ENCODE measurements around the gene ZMIZ1.

The ZMIZ1 gene

DNA sequence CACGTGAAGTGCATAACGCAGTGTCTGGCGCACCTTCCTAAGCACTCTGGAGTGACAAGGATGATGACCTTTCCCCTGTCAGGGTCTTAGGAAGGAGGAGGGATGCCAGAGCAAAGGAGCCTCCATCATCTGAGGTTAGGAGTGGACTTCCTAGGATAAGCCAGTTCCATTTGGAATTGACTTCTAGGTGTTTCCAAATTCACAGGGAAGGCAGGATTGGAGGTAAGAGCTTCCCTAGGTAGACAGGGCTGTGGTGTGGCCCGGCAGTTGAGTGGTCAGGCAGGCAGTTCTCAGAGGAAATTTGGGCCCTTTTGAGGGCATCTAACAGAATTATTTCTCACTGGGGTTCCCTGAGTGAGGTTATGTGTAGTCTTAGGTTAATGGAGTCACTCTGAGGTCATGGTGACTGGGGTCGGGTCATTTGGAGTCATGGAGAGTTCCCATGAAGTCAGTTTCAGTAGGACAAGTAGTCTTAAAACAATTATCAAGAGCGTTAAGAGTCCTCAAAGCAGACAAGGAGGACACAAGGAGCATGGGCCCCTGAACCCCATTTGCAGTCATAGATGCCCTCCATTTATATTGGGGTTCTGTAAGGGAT lies 286.8 kb downstream of the ZMIZ1 start:
- DNase-seq: no peak
- Histone ChIP-seq H3K79me1 (ENCODE audit: low read length) (no peaks in the 10 kb centered on the region), H3K23ac (ENCODE audit: low read length) (no peak overlapping the region), H3K4me2 (ENCODE audit: low read length) (no peak overlapping the region), H2BK15ac (replicated peaks; ENCODE audit: low read depth) (no peak overlapping the region), H3K27me3 (ENCODE audit: insufficient read depth, low read length, poor library complexity) (no peaks in the 10 kb centered on the region), H3K9ac (ENCODE audit: low read length) (no peak overlapping the region), H3K79me2 (ENCODE audit: control insufficient read depth, insufficient read depth, low read length) (no peaks in the 10 kb centered on the region), H3K56ac (ENCODE audit: low read length) (no peak overlapping the region), H3K18ac (ENCODE audit: low read length) (no peak overlapping the region), H3K4ac (ENCODE audit: low read depth, low read length) (no peak overlapping the region), H2AK5ac (ENCODE audit: low read length) (no peak overlapping the region), H3K4me1 (ENCODE audit: control insufficient read depth, low read depth, low read length) (no peaks in the 10 kb centered on the region), H3K27ac (ENCODE audit: low read depth, low read length) (no peak overlapping the region), H4K8ac (ENCODE audit: low read depth, low read length) (no peak overlapping the region), H2BK120ac (ENCODE audit: low read depth, low read length) (no peak overlapping the region), H2BK5ac (ENCODE audit: low read length) (no peak overlapping the region), H4K5ac (ENCODE audit: low read length) (no peak overlapping the region), H3K36me3 (ENCODE audit: control insufficient read depth, insufficient read depth, low read length) (peaks cover 9% of the 10 kb centered on the region), H3K4me3 (ENCODE audit: low read length) (no peak overlapping the region)
- no CpG with 5 or more reads among the region's 6 CpGs for WGBS (ENCODE audit: extremely low coverage, insufficient coverage, low lambda C conversion rate)

DNA sequence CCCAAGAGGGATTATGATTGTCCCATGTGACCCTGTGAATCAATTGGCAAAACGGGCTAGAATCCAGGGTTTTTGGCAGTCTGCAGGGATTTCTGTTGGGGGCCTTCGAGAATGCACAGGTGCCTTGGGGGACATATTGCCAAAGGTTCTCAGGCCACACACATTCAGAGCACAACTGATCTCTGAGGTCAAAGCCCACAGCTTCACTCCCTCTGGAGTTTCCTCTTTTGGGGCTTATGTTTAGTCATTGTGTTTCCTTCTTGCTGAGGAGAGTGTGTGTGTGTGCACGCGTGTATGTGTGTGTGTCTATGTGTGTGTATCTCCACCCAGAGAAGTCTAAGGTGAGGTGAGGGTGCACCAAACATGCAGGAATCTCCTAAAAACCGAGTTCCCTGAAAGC lies 287.3 kb downstream of the ZMIZ1 start:
- H3K4me1 ChIP-seq (ENCODE audit: control insufficient read depth, low read depth, low read length): no peaks in the 10 kb centered on the region
- no peak overlapping the region for H3K27ac ChIP-seq (ENCODE audit: low read depth, low read length)
- H2AK5ac ChIP-seq (ENCODE audit: low read length): no peak overlapping the region
- H3K56ac ChIP-seq (ENCODE audit: low read length): no peak overlapping the region
- no peak overlapping the region for H2BK15ac ChIP-seq (replicated peaks; ENCODE audit: low read depth)
- no peaks in the 10 kb centered on the region for H3K79me2 ChIP-seq (ENCODE audit: control insufficient read depth, insufficient read depth, low read length)
- H3K4me2 ChIP-seq (ENCODE audit: low read length): no peak overlapping the region
- H2BK120ac ChIP-seq (ENCODE audit: low read depth, low read length): no peak overlapping the region
- H3K79me1 ChIP-seq (ENCODE audit: low read length): no peaks in the 10 kb centered on the region
- H2BK5ac ChIP-seq (ENCODE audit: low read length): no peak overlapping the region
- no peak overlapping the region for H3K4me3 ChIP-seq (ENCODE audit: low read length)
- no peak for DNase-seq
- H3K36me3 ChIP-seq (ENCODE audit: control insufficient read depth, insufficient read depth, low read length): peaks cover 9% of the 10 kb centered on the region
- no peak overlapping the region for H3K23ac ChIP-seq (ENCODE audit: low read length)
- no peak overlapping the region for H3K9ac ChIP-seq (ENCODE audit: low read length)
- no CpG with 5 or more reads among the region's 5 CpGs for WGBS (ENCODE audit: extremely low coverage, insufficient coverage, low lambda C conversion rate)
- H3K4ac ChIP-seq (ENCODE audit: low read depth, low read length): no peak overlapping the region
- H4K8ac ChIP-seq (ENCODE audit: low read depth, low read length): no peak overlapping the region
- H3K27me3 ChIP-seq (ENCODE audit: insufficient read depth, low read length, poor library complexity): no peaks in the 10 kb centered on the region
- no peak overlapping the region for H3K18ac ChIP-seq (ENCODE audit: low read length)
- H4K5ac ChIP-seq (ENCODE audit: low read length): no peak overlapping the region

DNA sequence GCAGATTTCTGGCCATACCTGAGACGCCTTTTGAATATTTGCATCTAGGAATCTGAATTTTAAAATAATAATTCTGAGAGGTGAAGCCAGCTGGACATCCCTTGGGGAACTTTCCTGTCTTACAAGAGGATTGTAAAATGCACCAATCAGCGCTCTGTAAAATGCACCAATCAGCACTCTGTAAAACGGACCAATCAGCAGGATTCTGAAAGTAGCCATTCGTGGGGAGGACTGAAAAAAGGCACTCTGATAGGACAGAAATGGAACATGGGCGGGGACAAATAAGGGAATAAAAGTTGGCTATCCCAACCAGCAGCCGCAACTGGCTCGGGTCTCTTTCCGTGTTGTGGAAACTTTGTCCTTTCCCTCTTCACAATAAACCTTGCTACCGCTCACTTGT lies 288.4 kb downstream of the ZMIZ1 start:
- H2BK120ac ChIP-seq (ENCODE audit: low read depth, low read length): no peak overlapping the region
- H3K18ac ChIP-seq (ENCODE audit: low read length): no peak overlapping the region
- peaks cover 7% of the 10 kb centered on the region for H3K36me3 ChIP-seq (ENCODE audit: control insufficient read depth, insufficient read depth, low read length)
- H3K27me3 ChIP-seq (ENCODE audit: insufficient read depth, low read length, poor library complexity): no peaks in the 10 kb centered on the region
- H3K79me1 ChIP-seq (ENCODE audit: low read length): no peaks in the 10 kb centered on the region
- no peak overlapping the region for H4K5ac ChIP-seq (ENCODE audit: low read length)
- no peak overlapping the region for H3K23ac ChIP-seq (ENCODE audit: low read length)
- H3K4ac ChIP-seq (ENCODE audit: low read depth, low read length): no peak overlapping the region
- no peak overlapping the region for H3K9ac ChIP-seq (ENCODE audit: low read length)
- H3K79me2 ChIP-seq (ENCODE audit: control insufficient read depth, insufficient read depth, low read length): no peaks in the 10 kb centered on the region
- H2BK5ac ChIP-seq (ENCODE audit: low read length): no peak overlapping the region
- DNase-seq: peak; percentile 14
- no peak overlapping the region for H3K56ac ChIP-seq (ENCODE audit: low read length)
- no peak overlapping the region for H3K4me3 ChIP-seq (ENCODE audit: low read length)
- no peak overlapping the region for H3K27ac ChIP-seq (ENCODE audit: low read depth, low read length)
- H2AK5ac ChIP-seq (ENCODE audit: low read length): no peak overlapping the region
- no peak overlapping the region for H3K4me2 ChIP-seq (ENCODE audit: low read length)
- no peak overlapping the region for H4K8ac ChIP-seq (ENCODE audit: low read depth, low read length)
- whole genome bisulfite sequencing (ENCODE audit: extremely low coverage, insufficient coverage, low lambda C conversion rate): no CpG with 5 or more reads among the region's 9 CpGs
- no peaks in the 10 kb centered on the region for H3K4me1 ChIP-seq (ENCODE audit: control insufficient read depth, low read depth, low read length)
- H2BK15ac ChIP-seq (replicated peaks; ENCODE audit: low read depth): no peak overlapping the region

DNA sequence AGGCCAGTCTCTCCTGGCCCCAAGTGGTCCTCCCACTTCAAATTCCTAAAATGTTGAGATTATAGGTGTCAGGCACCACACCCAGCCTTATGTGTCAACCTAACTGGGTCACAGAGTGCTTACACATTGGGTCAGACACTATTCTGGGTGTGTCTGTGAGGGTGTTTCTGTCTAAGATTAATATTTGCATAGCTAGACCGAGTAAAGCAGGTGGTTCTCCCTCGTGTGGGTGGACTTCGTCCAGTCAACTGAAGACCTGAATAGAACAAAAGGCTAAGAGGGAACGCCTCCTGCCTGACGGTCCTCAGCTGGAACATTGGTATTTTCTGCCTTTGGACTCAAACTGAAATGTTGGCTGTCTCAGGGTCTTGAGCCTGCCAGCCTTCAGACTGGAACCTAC lies 290.0 kb downstream of the ZMIZ1 start:
- Histone ChIP-seq H3K27ac (ENCODE audit: low read depth, low read length) (no peak overlapping the region), H2BK15ac (replicated peaks; ENCODE audit: low read depth) (no peak overlapping the region), H3K23ac (ENCODE audit: low read length) (no peak overlapping the region), H3K4me1 (ENCODE audit: control insufficient read depth, low read depth, low read length) (no peaks in the 10 kb centered on the region), H3K18ac (ENCODE audit: low read length) (no peak overlapping the region), H4K8ac (ENCODE audit: low read depth, low read length) (no peak overlapping the region), H3K4me3 (ENCODE audit: low read length) (no peak overlapping the region), H3K36me3 (ENCODE audit: control insufficient read depth, insufficient read depth, low read length) (peaks cover under 1% of the 10 kb centered on the region), H3K4me2 (ENCODE audit: low read length) (no peak overlapping the region), H3K56ac (ENCODE audit: low read length) (no peak overlapping the region), H3K79me2 (ENCODE audit: control insufficient read depth, insufficient read depth, low read length) (no peaks in the 10 kb centered on the region), H3K9ac (ENCODE audit: low read length) (no peak overlapping the region), H4K5ac (ENCODE audit: low read length) (no peak overlapping the region), H3K79me1 (ENCODE audit: low read length) (no peaks in the 10 kb centered on the region), H2AK5ac (ENCODE audit: low read length) (no peak overlapping the region), H3K27me3 (ENCODE audit: insufficient read depth, low read length, poor library complexity) (no peaks in the 10 kb centered on the region), H3K4ac (ENCODE audit: low read depth, low read length) (no peak overlapping the region), H2BK5ac (ENCODE audit: low read length) (no peak overlapping the region), H2BK120ac (ENCODE audit: low read depth, low read length) (no peak overlapping the region)
- WGBS (ENCODE audit: extremely low coverage, insufficient coverage, low lambda C conversion rate): no CpG with 5 or more reads among the region's 5 CpGs
- no peak for DNase-seq

DNA sequence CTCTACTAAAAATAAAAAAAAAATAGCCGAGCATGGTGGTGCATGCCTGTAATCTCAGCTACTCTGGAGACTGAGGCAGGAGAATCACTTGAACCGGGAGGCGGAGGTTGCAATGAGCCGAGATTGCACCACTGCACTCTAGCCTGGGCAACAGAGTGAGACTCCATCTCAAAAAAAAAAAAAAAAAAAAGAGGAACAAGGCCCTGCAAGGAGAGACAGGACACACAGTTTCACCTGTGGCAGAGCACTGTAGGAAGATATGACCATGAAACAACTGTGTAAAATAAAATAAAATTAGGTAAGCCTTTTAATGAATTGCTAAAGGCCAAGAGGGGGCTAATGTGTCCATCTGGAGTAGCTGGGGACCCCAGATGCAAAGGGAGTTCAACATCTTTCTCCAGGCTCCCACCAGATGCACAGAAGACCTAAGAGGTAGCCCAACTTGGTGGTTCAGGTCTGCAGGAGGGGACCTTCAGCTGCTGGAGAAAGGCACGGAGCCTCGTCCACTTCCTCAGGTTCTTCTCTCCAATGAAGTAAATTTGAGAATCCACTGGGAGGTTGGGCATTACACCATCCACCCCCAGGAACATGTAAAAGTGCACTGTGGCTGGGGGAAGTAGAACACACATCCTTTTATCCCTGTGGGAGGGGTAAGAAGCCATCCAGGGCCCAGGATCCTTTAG lies 291.2 kb downstream of the ZMIZ1 start:
- Histone ChIP-seq H3K4me1 (ENCODE audit: control insufficient read depth, low read depth, low read length) (no peaks in the 10 kb centered on the region), H3K23ac (ENCODE audit: low read length) (no peak overlapping the region), H2BK15ac (replicated peaks; ENCODE audit: low read depth) (no peak overlapping the region), H3K4ac (ENCODE audit: low read depth, low read length) (no peak overlapping the region), H3K27me3 (ENCODE audit: insufficient read depth, low read length, poor library complexity) (no peaks in the 10 kb centered on the region), H2AK5ac (ENCODE audit: low read length) (no peak overlapping the region), H3K18ac (ENCODE audit: low read length) (no peak overlapping the region), H2BK5ac (ENCODE audit: low read length) (no peak overlapping the region), H3K27ac (ENCODE audit: low read depth, low read length) (no peak overlapping the region), H3K4me3 (ENCODE audit: low read length) (no peak overlapping the region), H4K8ac (ENCODE audit: low read depth, low read length) (no peak overlapping the region), H2BK120ac (ENCODE audit: low read depth, low read length) (no peak overlapping the region), H3K4me2 (ENCODE audit: low read length) (no peak overlapping the region), H3K36me3 (ENCODE audit: control insufficient read depth, insufficient read depth, low read length) (no peaks in the 10 kb centered on the region), H4K5ac (ENCODE audit: low read length) (no peak overlapping the region), H3K79me2 (ENCODE audit: control insufficient read depth, insufficient read depth, low read length) (no peaks in the 10 kb centered on the region), H3K9ac (ENCODE audit: low read length) (no peak overlapping the region), H3K56ac (ENCODE audit: low read length) (no peak overlapping the region), H3K79me1 (ENCODE audit: low read length) (no peaks in the 10 kb centered on the region)
- no peak for DNase-seq
- WGBS (ENCODE audit: extremely low coverage, insufficient coverage, low lambda C conversion rate): no CpG with 5 or more reads among the region's 6 CpGs

Data from mesendoderm (in vitro differentiated cells).